SU-DHL-6 (cell line): ENCODE data around the gene USP10.

Experiments
- EZH2phosphoT487 ChIP-seq: fragments of 200-600 bp; sonication (generic), shearing (Covaris generic); conservative IDR thresholded peaks from 2 replicates; pipeline ENCODE4 v1.6.1; 2018; ENCODE audit warnings: mild to moderate bottlenecking, antibody characterized with exemption, low read length, moderate library complexity, mixed read lengths
- TF ChIP-seq, protein P1 (sequence below): fragments of 200-600 bp; sonication (generic); IDR thresholded peaks from one replicate; pipeline ENCODE4 v1.5.1; 2017; ENCODE audit warnings: antibody characterized with exemption, mild to moderate bottlenecking, low read length, moderate library complexity; ENCODE audit not compliant: insufficient read depth, poor library complexity, severe bottlenecking

DNA sequence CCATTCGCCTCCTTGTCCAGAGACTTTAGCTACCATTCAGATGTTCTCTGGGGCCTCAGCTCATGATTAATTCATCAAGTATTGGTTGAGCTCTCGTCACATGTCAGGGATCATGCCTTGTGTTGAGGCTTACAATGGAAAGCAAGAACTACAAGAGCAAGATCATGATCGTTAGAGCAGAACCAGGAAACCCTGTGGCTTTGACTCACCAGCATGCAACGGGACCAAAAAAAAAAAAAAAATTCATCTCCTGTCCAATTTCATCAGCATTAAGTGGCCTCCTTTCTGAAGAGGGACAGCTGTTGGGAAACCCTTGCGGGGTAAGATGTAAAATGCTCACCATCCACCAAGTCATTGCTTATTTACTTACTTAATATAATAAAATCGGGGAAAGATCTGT is 12.1 kb upstream of the USP10 start:
- TF ChIP-seq, protein P1, sequence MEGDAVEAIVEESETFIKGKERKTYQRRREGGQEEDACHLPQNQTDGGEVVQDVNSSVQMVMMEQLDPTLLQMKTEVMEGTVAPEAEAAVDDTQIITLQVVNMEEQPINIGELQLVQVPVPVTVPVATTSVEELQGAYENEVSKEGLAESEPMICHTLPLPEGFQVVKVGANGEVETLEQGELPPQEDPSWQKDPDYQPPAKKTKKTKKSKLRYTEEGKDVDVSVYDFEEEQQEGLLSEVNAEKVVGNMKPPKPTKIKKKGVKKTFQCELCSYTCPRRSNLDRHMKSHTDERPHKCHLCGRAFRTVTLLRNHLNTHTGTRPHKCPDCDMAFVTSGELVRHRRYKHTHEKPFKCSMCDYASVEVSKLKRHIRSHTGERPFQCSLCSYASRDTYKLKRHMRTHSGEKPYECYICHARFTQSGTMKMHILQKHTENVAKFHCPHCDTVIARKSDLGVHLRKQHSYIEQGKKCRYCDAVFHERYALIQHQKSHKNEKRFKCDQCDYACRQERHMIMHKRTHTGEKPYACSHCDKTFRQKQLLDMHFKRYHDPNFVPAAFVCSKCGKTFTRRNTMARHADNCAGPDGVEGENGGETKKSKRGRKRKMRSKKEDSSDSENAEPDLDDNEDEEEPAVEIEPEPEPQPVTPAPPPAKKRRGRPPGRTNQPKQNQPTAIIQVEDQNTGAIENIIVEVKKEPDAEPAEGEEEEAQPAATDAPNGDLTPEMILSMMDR: no peak
- no peak for TF ChIP-seq EZH2phosphoT487
